Measurements from ENCODE around the gene FHAD1. TPM values are rescaled to one million over a fixed set of nuclear protein-coding genes. Genes with fewer than 3 reads are reported as not detected.

The FHAD1 gene
- total RNA-seq, 1 donor: 0.10 TPM

GRCh38 chr1:15273274-15273673 is 26.3 kb downstream of the FHAD1 start:
- Histone ChIP-seq H3K9me3 (ENCODE audit: low read depth, low read length) (no peaks in the 10 kb centered on the region), H3K27me3 (ENCODE audit: insufficient read depth, low read length) (peaks cover 2% of the 10 kb centered on the region), H3K4me3 (ENCODE audit: low read length) (no peak overlapping the region), H3K4me1 (ENCODE audit: insufficient read depth, low read length) (peaks cover 12% of the 10 kb centered on the region)

- Histone ChIP-seq H3K27me3 (ENCODE audit: insufficient read depth, low read length) (peaks cover 2% of the 10 kb centered on the region), H3K9me3 (ENCODE audit: low read depth, low read length) (no peaks in the 10 kb centered on the region), H3K4me3 (ENCODE audit: low read length) (no peak overlapping the region), H3K4me1 (ENCODE audit: insufficient read depth, low read length) (peaks cover 12% of the 10 kb centered on the region)
Measured at GRCh38 chr1:15275921-15276683, 29.1 kb downstream of the FHAD1 start.

GRCh38 chr1:15276691-15277446 is 29.8 kb downstream of the FHAD1 start:
- no peak overlapping the region for H3K4me3 ChIP-seq (ENCODE audit: low read length)
- H3K27me3 ChIP-seq (ENCODE audit: insufficient read depth, low read length): peaks cover 1% of the 10 kb centered on the region
- no peaks in the 10 kb centered on the region for H3K9me3 ChIP-seq (ENCODE audit: low read depth, low read length)
- peaks cover 12% of the 10 kb centered on the region for H3K4me1 ChIP-seq (ENCODE audit: insufficient read depth, low read length)

GRCh38 chr1:15277447-15277838 is 30.4 kb downstream of the FHAD1 start:
- H3K9me3 ChIP-seq (ENCODE audit: low read depth, low read length): no peaks in the 10 kb centered on the region
- H3K4me1 ChIP-seq (ENCODE audit: insufficient read depth, low read length): peaks cover 9% of the 10 kb centered on the region
- no peak overlapping the region for H3K4me3 ChIP-seq (ENCODE audit: low read length)
- no peaks in the 10 kb centered on the region for H3K27me3 ChIP-seq (ENCODE audit: insufficient read depth, low read length)

- Histone ChIP-seq H3K4me1 (ENCODE audit: insufficient read depth, low read length) (peaks cover 8% of the 10 kb centered on the region), H3K27me3 (ENCODE audit: insufficient read depth, low read length) (peaks cover 2% of the 10 kb centered on the region), H3K9me3 (ENCODE audit: low read depth, low read length) (no peaks in the 10 kb centered on the region), H3K4me3 (ENCODE audit: low read length) (no peak overlapping the region)
Measured at GRCh38 chr1:15277933-15278332, 30.9 kb downstream of the FHAD1 start.

- peaks cover 8% of the 10 kb centered on the region for H3K4me1 ChIP-seq (ENCODE audit: insufficient read depth, low read length)
- no peaks in the 10 kb centered on the region for H3K9me3 ChIP-seq (ENCODE audit: low read depth, low read length)
- H3K27me3 ChIP-seq (ENCODE audit: insufficient read depth, low read length): peaks cover 2% of the 10 kb centered on the region
- H3K4me3 ChIP-seq (ENCODE audit: low read length): no peak overlapping the region
Measured at GRCh38 chr1:15279576-15280230, 32.7 kb downstream of the FHAD1 start.

GRCh38 chr1:15280416-15280815 is 33.4 kb downstream of the FHAD1 start:
- Histone ChIP-seq H3K4me1 (ENCODE audit: insufficient read depth, low read length) (peaks cover 8% of the 10 kb centered on the region), H3K4me3 (ENCODE audit: low read length) (no peak overlapping the region), H3K9me3 (ENCODE audit: low read depth, low read length) (no peaks in the 10 kb centered on the region), H3K27me3 (ENCODE audit: insufficient read depth, low read length) (peaks cover 2% of the 10 kb centered on the region)

- Histone ChIP-seq H3K4me3 (ENCODE audit: low read length) (no peak overlapping the region), H3K4me1 (ENCODE audit: insufficient read depth, low read length) (no peaks in the 10 kb centered on the region)
Measured at GRCh38 chr1:15282038-15282437, 35.0 kb downstream of the FHAD1 start.

GRCh38 chr1:15282810-15283474 is 35.9 kb downstream of the FHAD1 start:
- Histone ChIP-seq H3K27me3 (ENCODE audit: insufficient read depth, low read length) (peaks cover 2% of the 10 kb centered on the region), H3K4me3 (ENCODE audit: low read length) (no peak overlapping the region), H3K9me3 (ENCODE audit: low read depth, low read length) (no peaks in the 10 kb centered on the region), H3K4me1 (ENCODE audit: insufficient read depth, low read length) (no peaks in the 10 kb centered on the region)

More at GRCh38 chr1:15282038-15282437, 35.0 kb downstream of the FHAD1 start:
- H3K9me3 ChIP-seq (ENCODE audit: low read depth, low read length): no peaks in the 10 kb centered on the region
- H3K27me3 ChIP-seq (ENCODE audit: insufficient read depth, low read length): peaks cover 2% of the 10 kb centered on the region

GRCh38 chr1:15283526-15283925 is 36.5 kb downstream of the FHAD1 start:
- Histone ChIP-seq H3K9me3 (ENCODE audit: low read depth, low read length) (no peaks in the 10 kb centered on the region), H3K4me3 (ENCODE audit: low read length) (no peak overlapping the region), H3K4me1 (ENCODE audit: insufficient read depth, low read length) (no peaks in the 10 kb centered on the region), H3K27me3 (ENCODE audit: insufficient read depth, low read length) (peaks cover 2% of the 10 kb centered on the region)

- Histone ChIP-seq H3K27me3 (ENCODE audit: insufficient read depth, low read length) (peaks cover 2% of the 10 kb centered on the region), H3K4me1 (ENCODE audit: insufficient read depth, low read length) (no peaks in the 10 kb centered on the region), H3K9me3 (ENCODE audit: low read depth, low read length) (no peaks in the 10 kb centered on the region), H3K4me3 (ENCODE audit: low read length) (no peak overlapping the region)
Measured at GRCh38 chr1:15286452-15286851, 39.4 kb downstream of the FHAD1 start.

GRCh38 chr1:15287035-15287979 is 40.3 kb downstream of the FHAD1 start:
- Histone ChIP-seq H3K27me3 (ENCODE audit: insufficient read depth, low read length) (peaks cover 2% of the 10 kb centered on the region), H3K4me3 (ENCODE audit: low read length) (no peak overlapping the region), H3K4me1 (ENCODE audit: insufficient read depth, low read length) (no peaks in the 10 kb centered on the region), H3K9me3 (ENCODE audit: low read depth, low read length) (no peaks in the 10 kb centered on the region)

GRCh38 chr1:15288173-15288926 is 41.3 kb downstream of the FHAD1 start:
- no peak overlapping the region for H3K4me3 ChIP-seq (ENCODE audit: low read length)
- no peaks in the 10 kb centered on the region for H3K27me3 ChIP-seq (ENCODE audit: insufficient read depth, low read length)
- no peaks in the 10 kb centered on the region for H3K4me1 ChIP-seq (ENCODE audit: insufficient read depth, low read length)
- H3K9me3 ChIP-seq (ENCODE audit: low read depth, low read length): no peaks in the 10 kb centered on the region

All from mononuclear cell (primary cell).